HepG2 (cell line): ENCODE results near the gene CUL4A. TPM values are rescaled to one million over a fixed set of nuclear protein-coding genes. Genes with fewer than 3 reads are reported as not detected.
A peak's percentile ranks its signal among the peaks of the same experiment; 100 is the strongest.

Experiments
- GPN1 ChIP-seq: sonication (generic); formaldehyde crosslinking; IDR thresholded peaks from 2 replicates; pipeline ENCODE4 v1.5.1; 2020; ENCODE audit warnings: missing genetic modification reagents, borderline replicate concordance
- IRX3 ChIP-seq: sonication (generic); formaldehyde crosslinking; IDR thresholded peaks from 2 replicates; pipeline ENCODE4 v1.8.1; 2023; ENCODE audit warnings: mild to moderate bottlenecking, low read depth, missing genetic modification reagents, borderline replicate concordance
- JUNB ChIP-seq: sonication (generic); formaldehyde crosslinking; IDR thresholded peaks from 2 replicates; pipeline ENCODE4 v1.8.0; 2022; ENCODE audit warnings: missing genetic modification reagents, mild to moderate bottlenecking, borderline replicate concordance
- KDM4B ChIP-seq: sonication (generic); formaldehyde crosslinking; IDR thresholded peaks from 2 replicates; pipeline ENCODE4 v1.4.0; 2020; ENCODE audit warnings: missing genetic modification reagents
- MIER3 ChIP-seq: IDR thresholded peaks from 2 replicates; pipeline ENCODE4 v1.6.1; 2016; ENCODE audit warnings: missing compliant biosample characterization, borderline replicate concordance
- NONO ChIP-seq, 2 experiments: fragments of 450-650 bp in 1 of 2; sonication (generic) in 1 of 2; formaldehyde crosslinking in 1 of 2; IDR thresholded peaks in 1 of 2; conservative IDR thresholded peaks in 1 of 2; 2 replicates each; pipeline versions ENCODE4 v1.6.1 to v1.8.0; 2017 to 2022; ENCODE audit warnings: mild to moderate bottlenecking in 1 of 2, missing genetic modification reagents in 1 of 2, moderate library complexity in 1 of 2
- POLR2AphosphoS5 ChIP-seq: IDR thresholded peaks from 2 replicates; pipeline ENCODE4 v1.6.1; 2012; ENCODE audit warnings: low read depth, low read length
- RERE ChIP-seq: IDR thresholded peaks from 2 replicates; pipeline ENCODE4 v1.6.1; 2016; ENCODE audit warnings: low read depth, missing genetic modification reagents, missing compliant biosample characterization
- SPEN ChIP-seq: sonication (generic); formaldehyde crosslinking; IDR thresholded peaks from 2 replicates; pipeline ENCODE4 v1.5.1; 2020; ENCODE audit warnings: low read depth, mild to moderate bottlenecking, missing genetic modification reagents
- TOE1 ChIP-seq: sonication (generic); formaldehyde crosslinking; IDR thresholded peaks from 2 replicates; pipeline ENCODE4 v1.4.0; 2020; ENCODE audit warnings: mild to moderate bottlenecking, missing genetic modification reagents
- ZFAT ChIP-seq: sonication (generic); formaldehyde crosslinking; conservative IDR thresholded peaks from 2 replicates; pipeline ENCODE4 v1.8.1; 2023; ENCODE audit warnings: missing genetic modification reagents, inconsistent platforms
- ZNF121 ChIP-seq: sonication (generic); formaldehyde crosslinking; IDR thresholded peaks from 2 replicates; pipeline ENCODE4 v1.5.0; 2020; ENCODE audit warnings: mild to moderate bottlenecking, missing genetic modification reagents
- ZNF232 ChIP-seq: sonication (generic); formaldehyde crosslinking; IDR thresholded peaks from 2 replicates; pipeline ENCODE4 v1.4.0; 2020; ENCODE audit warnings: missing genetic modification reagents, borderline replicate concordance
- ZNF451 ChIP-seq: sonication (generic); formaldehyde crosslinking; IDR thresholded peaks from 2 replicates; pipeline ENCODE4 v1.5.0; 2020; ENCODE audit warnings: mild to moderate bottlenecking, missing genetic modification reagents
- ZNF460 ChIP-seq: sonication (generic); formaldehyde crosslinking; IDR thresholded peaks from 2 replicates; pipeline ENCODE4 v1.5.1; 2020; ENCODE audit warnings: missing genetic modification reagents, mild to moderate bottlenecking, borderline replicate concordance
- ZNF484 ChIP-seq: sonication (generic); formaldehyde crosslinking; IDR thresholded peaks from 2 replicates; pipeline ENCODE4 v1.5.1; 2020; ENCODE audit warnings: mild to moderate bottlenecking, low read depth, missing genetic modification reagents, borderline replicate concordance
- ZNF512 ChIP-seq: sonication (generic); formaldehyde crosslinking; IDR thresholded peaks from 2 replicates; pipeline ENCODE4 v1.4.0; 2020; ENCODE audit warnings: mild to moderate bottlenecking, missing genetic modification reagents
- ZNF598 ChIP-seq: sonication (generic); formaldehyde crosslinking; IDR thresholded peaks from 2 replicates; pipeline ENCODE4 v1.5.1; 2020; ENCODE audit warnings: mild to moderate bottlenecking, missing genetic modification reagents, borderline replicate concordance
- ZNF772 ChIP-seq: sonication (generic); formaldehyde crosslinking; IDR thresholded peaks from 2 replicates; pipeline ENCODE4 v1.5.0; 2020; ENCODE audit warnings: mild to moderate bottlenecking, missing genetic modification reagents
- ZSCAN25 ChIP-seq: sonication (generic); formaldehyde crosslinking; IDR thresholded peaks from 2 replicates; pipeline ENCODE4 v1.8.0; 2022; ENCODE audit warnings: mild to moderate bottlenecking, missing genetic modification reagents
- ZSCAN31 ChIP-seq: sonication (generic); formaldehyde crosslinking; IDR thresholded peaks from 2 replicates; pipeline ENCODE4 v1.5.0; 2020; ENCODE audit warnings: low read depth, mild to moderate bottlenecking, missing genetic modification reagents
- polyA plus RNA-seq, 8 experiments: library from polyadenylated mRNA; depleted of rRNA in 3 of 8; stranded (reverse) in 7 of 8; unstranded in 1 of 8; fragments of >200 nt; fragmentation: Illumina TruSeq in 4 of 8; extraction: Trizol in 4 of 8; gene quantifications; 2 replicates each; pipeline versions ENCODE4 v1.2.1 to v1.2.3, GENCODE V29; 2011 to 2016; ENCODE audit warnings: low read depth in 4 of 8, missing spikeins in 1 of 8, mixed read lengths in 1 of 8; ENCODE audit not compliant: insufficient read depth in 1 of 8
- total RNA-seq, 5 experiments: library from RNA; depleted of rRNA; stranded (reverse); fragments of >200 nt; fragmentation: Illumina TruSeq; extraction: Trizol; gene quantifications; 2 replicates each; pipeline ENCODE4 v1.2.3, GENCODE V29; 2016; ENCODE audit warnings: low read depth in 1 of 5

CUL4A gene
- total and polyA plus RNA-seq, 2 of the 13 experiments (the other 11 are each of a cell fraction or from before 2014, with no cell fraction given): 51.2 to 75.3 TPM

- TF ChIP-seq KDM4B (CRISPR knock-in tag) (no peak), GPN1 (CRISPR knock-in tag) (no peak), ZFAT (CRISPR knock-in tag) (no peak), ZNF512 (CRISPR knock-in tag) (0 out of 2 replicates have a peak, but pooled peaks have one; percentile 14), JUNB (no peak), RERE (CRISPR knock-in tag) (peak; percentile 17; the same call in 1 of the 2 replicates), ZNF121 (no peak), ZNF598 (CRISPR knock-in tag) (no peak), ZNF451 (peak; percentile 5; the same call in 1 of the 2 replicates), ZNF232 (CRISPR knock-in tag) (no peak), SPEN (CRISPR knock-in tag) (no peak), ZSCAN25 (no peak), ZNF484 (CRISPR knock-in tag) (no peak; the same call in 1 of the 2 replicates), MIER3 (CRISPR knock-in tag) (no peak), IRX3 (CRISPR knock-in tag) (no peak), TOE1 (CRISPR knock-in tag) (no peak), NONO (IDR thresholded peaks at IDR 0.05) (no peak), NONO (CRISPR knock-in tag; conservative IDR thresholded peaks at IDR 0.05) (no peak), ZNF772 (CRISPR knock-in tag) (peak; percentile 61; the same call in 1 of the 2 replicates), ZNF460 (CRISPR knock-in tag) (no peak), ZSCAN31 (CRISPR knock-in tag) (0 out of 2 replicates have a peak, but pooled peaks have one; percentile 62), POLR2AphosphoS5 (no peak)
These were observed 1.5 kb upstream of the CUL4A start (continued) for GRCh38 chr13:113207890-113208420.
